Right lobe of liver (tissue), 6 donors: Measurements from ENCODE around the gene TC2N. TPM values are rescaled to one million over a fixed set of nuclear protein-coding genes. Genes with fewer than 3 reads are reported as not detected.

ENCODE experiments used
- ATAC-seq, 4 donors: fragments of 200-7000 bp; cut with Tn5 transposase; one replicate each; pipeline ENCODE4 v1.9.1; 2020; ENCODE audit warnings: mild to moderate bottlenecking in 4 of 4, moderate library complexity in 4 of 4
- DNase-seq, 3 donors: peaks; one replicate each; pipeline ENCODE4 v3.0.0-alpha.2; 2020
- H3K27ac ChIP-seq, 3 donors: fragments of 200-600 bp; one replicate each; pipeline ENCODE4 v1.8.0; 2022
- H3K27me3 ChIP-seq, 2 donors: fragments of 200-600 bp; one replicate each; pipeline ENCODE4 v1.8.0; 2022
- H3K36me3 ChIP-seq, 4 donors: fragments of 200-600 bp; sonication (generic) in 1 of 4; one replicate each; pipeline versions ENCODE4 v1.5.1 to v1.8.0; 2017 to 2022; ENCODE audit warnings: control low read depth in 1 of 4
- H3K4me1 ChIP-seq, 4 donors: fragments of 200-600 bp; sonication (generic) in 1 of 4; one replicate each; pipeline versions ENCODE4 v1.5.1 to v1.8.0; 2017 to 2022; ENCODE audit warnings: control low read depth in 1 of 4
- H3K4me3 ChIP-seq, 3 donors: fragments of 200-600 bp; one replicate each; pipeline ENCODE4 v1.8.0; 2022
- H3K9me3 ChIP-seq, 4 donors: fragments of 200-600 bp; sonication (generic) in 1 of 4; one replicate each; pipeline versions ENCODE4 v1.5.1 to v1.8.0; 2017 to 2022; ENCODE audit warnings: control low read depth in 1 of 4
- CTCF ChIP-seq, 4 donors: fragments of 200-600 bp in 3 of 4; fragments of 450-650 bp in 1 of 4; IDR thresholded peaks; one replicate each; pipeline versions ENCODE4 v1.5.1 to v1.8.0; 2016 to 2022; ENCODE audit warnings: antibody characterized with exemption in 4 of 4, mild to moderate bottlenecking in 2 of 4
- POLR2A ChIP-seq: fragments of 450-650 bp; IDR thresholded peaks from one replicate; pipeline ENCODE4 v1.6.1; 2017; ENCODE audit warnings: antibody characterized with exemption, mild to moderate bottlenecking
- WGBS: methylation state at CpG from one replicate; pipeline ENCODE4 v1.1.6; 2018; ENCODE audit warnings: low coverage, low lambda C conversion rate; ENCODE audit not compliant: insufficient coverage; ENCODE audit errors: missing lambda C conversion rate; 5-methylcytosine and 5-hydroxymethylcytosine counted together
- intact Hi-C, 2 donors: fragments of 100-400 bp; cut with DNase I; formaldehyde crosslinking; loops; one replicate each; pipeline versions ENCODE4 v1.11.2 to v1.14.1; 2022
- total RNA-seq, 6 experiments: library from RNA; depleted of rRNA in 2 of 6; stranded (reverse); fragments of >200 nt in 2 of 6; fragmentation: NEBNext Ultra II Directional in 3 of 6; extraction: Animal tissue kit (Norgen Biotek cat#: 25700) in 3 of 6; gene quantifications; one replicate each; pipeline versions ENCODE4 v1.1.0 to v1.2.4, GENCODE V29; 2016 to 2023
- donor health status: DM: no; HTN: yes; CAD: no.
- donor health status: DM: no; HTN: no; CAD: no.
- donor health status: DM: no; HTN: no; CAD: no.
- donor health status: DM: no; HTN: yes; CAD: no.
- donor health status: DM: no; HTN: yes; CAD: no.

Gene TC2N
- total RNA-seq, 6 experiments from 2014 or later, result 1.0 to 6.5 (median 4.3) TPM

- no peak overlapping the region for H3K27ac ChIP-seq
- DNase-seq (no peak), ATAC-seq (no peak)
- no peaks in the 10 kb centered on the region for H3K36me3 ChIP-seq
- WGBS, result 56% methylated on average over 2 of the region's 2 CpGs
- no peak overlapping the region for H3K4me3 ChIP-seq
- TF ChIP-seq POLR2A (no peak), CTCF (IDR thresholded peaks at IDR 0.05) (no peak)
- H3K27me3 ChIP-seq, result no peaks in the 10 kb centered on the region
- H3K4me1 ChIP-seq, result peaks cover 0 to 12% (median 3%) of the 10 kb centered on the region in 4 donors
- no peaks in the 10 kb centered on the region for H3K9me3 ChIP-seq
- intact Hi-C loops, result no loop called here
Measured at GRCh38 chr14:91866061-91866460, 1.3 kb downstream of the TC2N start.

- DNase-seq, result no peak
- ATAC-seq, result no peak
- H3K9me3 ChIP-seq, result no peaks in the 10 kb centered on the region
- no peaks in the 10 kb centered on the region for H3K36me3 ChIP-seq
- no peak overlapping the region for H3K27ac ChIP-seq
- no peaks in the 10 kb centered on the region for H3K27me3 ChIP-seq
- intact Hi-C loops, result no loop called here
- no peak overlapping the region for H3K4me3 ChIP-seq
- 62% methylated on average over 4 of the region's 4 CpGs for WGBS
- no peak for TF ChIP-seq POLR2A
- TF ChIP-seq CTCF (IDR thresholded peaks at IDR 0.05), result no peak
- H3K4me1 ChIP-seq, result no peaks in the 10 kb centered on the region
Measured at GRCh38 chr14:91862417-91862816, 4.9 kb downstream of the TC2N start.

- H3K4me3 ChIP-seq, result no peak overlapping the region
- H3K4me1 ChIP-seq, result no peaks in the 10 kb centered on the region
- no peaks in the 10 kb centered on the region for H3K9me3 ChIP-seq
- WGBS, result 68% methylated on average over 2 of the region's 2 CpGs
- H3K27me3 ChIP-seq, result no peaks in the 10 kb centered on the region
- ATAC-seq (no peak), DNase-seq (no peak)
- intact Hi-C loops, result no loop called here
- no peak overlapping the region for H3K27ac ChIP-seq
- no peaks in the 10 kb centered on the region for H3K36me3 ChIP-seq
- TF ChIP-seq CTCF (IDR thresholded peaks at IDR 0.05), result no peak
- no peak for TF ChIP-seq POLR2A
Measured at GRCh38 chr14:91861091-91861490, 6.2 kb downstream of the TC2N start.

- no peak for TF ChIP-seq POLR2A
- TF ChIP-seq CTCF (IDR thresholded peaks at IDR 0.05), result no peak
- H3K4me3 ChIP-seq, result no peak overlapping the region
- intact Hi-C loops, result no loop called here
- no peaks in the 10 kb centered on the region for H3K36me3 ChIP-seq
- DNase-seq, result no peak
- H3K4me1 ChIP-seq, result no peaks in the 10 kb centered on the region
- no peak overlapping the region for H3K27ac ChIP-seq
- H3K9me3 ChIP-seq, result no peaks in the 10 kb centered on the region
- H3K27me3 ChIP-seq, result no peaks in the 10 kb centered on the region
- ATAC-seq, result no peak
Measured at GRCh38 chr14:91860238-91860637, 7.1 kb downstream of the TC2N start.

GRCh38 chr14:91858536-91859275, 8.6 kb downstream of the TC2N start:
- TF ChIP-seq CTCF (IDR thresholded peaks at IDR 0.05) (peak in 2 of 4 donors; percentile 37 to 45), POLR2A (no peak)
- Histone ChIP-seq H3K4me3 (no peak overlapping the region), H3K36me3 (no peaks in the 10 kb centered on the region), H3K9me3 (no peaks in the 10 kb centered on the region), H3K27me3 (no peaks in the 10 kb centered on the region), H3K4me1 (no peaks in the 10 kb centered on the region), H3K27ac (no peak overlapping the region)
- WGBS, result 5% methylated on average over 7 of the region's 8 CpGs
- ATAC-seq (peak; percentile 57 to 97 (median 82)), DNase-seq (no peak)
- intact Hi-C loops, result no loop called here
